Activated CD8-positive, alpha-beta memory T cell treated with anti-CD3 and anti-CD28 coated beads for 48 hours (primary cell): ENCODE measurements around the gene GSTM3.

ENCODE experiments used
- DNase-seq, 3 experiments: peaks; one replicate each; pipeline ENCODE4 v3.0.0-alpha.2; 2020; ENCODE audit warnings: low read depth in 2 of 3, low spot score in 2 of 3

The GSTM3 gene

DNA sequence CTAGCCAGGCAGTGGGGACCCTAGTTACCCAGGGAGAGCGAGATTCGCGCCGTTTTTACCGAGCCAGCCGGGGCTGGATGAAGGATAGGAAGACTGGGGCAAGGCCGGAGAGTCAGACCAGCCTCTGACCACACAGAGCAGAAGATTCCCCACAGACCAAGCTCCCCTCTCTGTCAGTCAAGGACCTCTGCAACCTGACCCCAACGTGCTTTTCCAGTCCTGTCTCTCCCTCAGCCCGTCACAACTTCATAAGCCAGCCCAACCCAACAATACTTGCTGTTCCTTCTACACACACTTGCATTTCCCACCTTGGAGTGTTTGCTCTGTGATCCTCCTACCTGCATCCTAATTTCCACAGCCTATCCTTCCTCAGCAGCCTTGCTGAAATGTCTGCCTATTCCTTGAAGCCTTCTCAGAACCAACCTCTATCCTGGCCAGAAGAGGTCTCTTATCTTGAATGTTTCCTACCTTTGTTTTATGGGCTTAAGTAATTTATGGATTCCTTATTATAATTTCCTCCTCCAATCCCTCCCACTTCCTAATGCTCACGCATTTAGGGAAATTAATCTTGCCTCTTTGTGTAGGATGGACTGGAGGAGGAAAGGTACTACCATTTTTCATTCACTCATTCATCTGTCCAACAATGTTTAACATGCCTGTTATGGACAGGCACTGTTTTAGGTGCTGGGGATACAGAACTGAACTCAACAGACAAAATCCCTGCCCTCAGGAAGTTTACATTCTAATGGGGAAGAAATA lies at the start of gene GSTM3:
GSTM3 (minus strand) TSS at position 424 of the 759 bp plus-strand sequence. CDS start 751 bp downstream, outside the sequence.
- no peak for DNase-seq

DNA sequence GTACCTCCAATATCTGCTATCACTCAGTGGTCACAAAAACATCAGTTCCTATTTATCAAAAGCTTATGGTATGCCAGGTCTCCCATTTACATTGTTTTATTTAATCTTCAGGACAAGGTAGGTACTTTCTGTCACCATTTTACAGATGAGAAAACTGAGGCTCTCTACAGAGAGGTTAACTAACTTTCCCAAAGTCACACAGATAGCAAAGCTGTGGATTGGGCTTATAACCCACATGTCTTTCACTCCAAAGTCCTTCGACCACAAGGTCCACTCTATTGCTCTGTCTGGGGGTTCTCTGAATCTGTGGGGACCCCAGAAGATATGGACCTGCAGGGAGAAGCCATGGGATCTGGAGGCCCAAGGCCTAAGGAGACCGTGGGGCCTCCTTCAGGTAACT lies 49.5 kb upstream of the GSTM3 start:
- no peak for DNase-seq

DNA sequence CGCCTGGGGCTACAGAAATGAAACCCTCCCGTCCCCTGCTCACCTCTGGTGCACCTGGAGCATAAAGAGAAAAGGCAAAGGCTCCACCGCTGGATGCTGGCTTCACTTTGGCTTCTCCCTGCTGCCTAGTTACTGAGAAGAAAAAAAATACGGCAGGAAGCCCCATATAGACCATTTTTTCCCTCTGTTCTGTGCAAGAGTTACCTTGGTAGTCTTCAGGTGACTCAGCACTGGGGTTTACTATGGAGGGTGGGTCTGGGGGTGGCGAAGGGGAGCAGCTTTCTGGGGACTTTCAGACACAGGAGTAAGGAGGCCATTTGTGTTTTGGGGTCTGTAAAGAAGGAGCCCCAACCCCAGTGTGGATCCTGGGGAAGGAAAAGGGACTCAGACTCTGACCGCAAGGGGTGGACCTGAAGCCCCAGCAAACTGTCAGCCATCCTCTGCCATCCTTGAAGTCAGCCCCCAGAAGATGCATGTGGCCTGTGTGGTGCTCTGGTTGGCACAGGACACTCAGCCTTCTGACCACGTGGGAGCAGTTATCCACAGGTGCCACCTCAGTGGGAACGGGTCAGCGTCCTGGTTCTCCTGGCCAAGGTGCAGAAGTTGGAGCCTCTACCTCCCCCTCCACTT lies 48.8 kb upstream of the GSTM3 start:
- no peak for DNase-seq

DNA sequence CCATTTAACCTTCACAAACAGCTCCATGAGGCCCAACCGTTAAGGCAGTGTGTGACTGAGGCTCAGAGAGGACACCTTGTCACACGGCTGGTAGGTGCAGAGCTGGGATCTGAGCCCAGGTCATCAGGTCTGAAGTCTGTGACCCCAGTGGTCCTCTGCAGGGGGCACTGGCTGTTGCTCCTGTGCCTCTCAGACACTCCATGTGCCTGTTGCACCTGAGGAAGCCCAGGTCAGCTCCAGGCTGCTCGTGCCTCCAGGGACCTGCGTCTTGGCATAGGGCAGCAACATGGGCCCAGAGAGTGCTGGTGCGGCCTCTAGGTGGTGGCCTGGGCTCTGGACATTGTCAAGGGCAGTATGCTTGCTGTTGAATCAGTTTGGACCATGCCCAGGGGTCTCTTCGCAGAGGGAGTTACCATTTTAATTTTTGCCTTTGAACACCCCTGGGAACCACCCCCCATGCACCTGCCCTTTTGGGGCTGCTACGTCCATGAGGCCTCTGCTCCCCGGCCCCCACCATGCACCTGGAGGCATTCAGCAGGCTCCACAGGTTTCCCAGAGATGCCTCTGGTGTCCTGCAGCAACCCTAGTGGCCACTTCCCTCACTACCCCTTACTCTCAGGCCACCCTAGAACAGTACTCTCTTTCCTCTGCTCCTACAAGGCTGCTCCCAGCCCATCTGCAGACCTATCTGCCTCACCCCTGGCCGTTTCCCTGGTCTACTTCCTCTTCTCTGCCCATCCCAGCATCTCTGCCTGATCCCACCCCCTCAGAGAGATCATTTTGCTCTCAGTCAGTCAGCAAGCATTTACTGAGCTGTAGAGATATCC lies 48.1 kb upstream of the GSTM3 start:
- DNase-seq, result no peak

DNA sequence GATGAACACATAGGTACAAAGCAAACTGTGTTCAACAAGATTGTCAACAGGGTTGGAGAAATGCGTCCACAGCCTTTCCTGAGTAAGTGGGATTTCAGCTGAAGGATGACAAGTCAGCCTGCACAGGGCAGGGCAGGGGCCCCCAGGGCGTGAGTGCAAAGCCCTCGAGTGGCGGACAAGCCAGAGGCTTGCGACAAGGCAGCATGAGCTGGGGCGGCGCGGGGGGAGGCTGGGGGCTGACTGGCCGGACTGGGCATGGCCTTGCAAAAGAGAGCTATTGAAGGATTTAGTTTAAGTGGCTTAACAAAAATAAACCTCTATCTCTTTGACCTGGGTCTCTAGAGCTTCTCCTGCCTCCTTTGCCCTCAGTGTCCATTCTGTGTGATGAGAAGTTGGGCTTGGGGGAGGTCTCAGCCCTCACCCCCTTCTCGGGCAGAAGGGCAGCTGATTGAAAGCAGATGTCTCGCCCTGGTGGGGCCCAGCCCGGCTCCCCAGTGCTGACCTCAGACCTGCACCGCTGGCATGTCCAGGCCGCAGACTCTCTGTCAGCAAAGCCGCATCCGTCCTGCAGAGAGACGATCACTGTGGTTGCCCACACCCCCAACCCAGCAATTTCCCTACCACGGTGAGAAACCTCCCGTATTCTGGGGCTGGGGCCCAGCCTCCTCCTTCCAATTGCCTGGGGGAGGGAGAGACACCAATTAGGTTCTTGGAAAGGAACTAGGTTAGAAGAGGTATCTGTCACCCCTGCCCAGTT lies 47.2 kb upstream of the GSTM3 start:
- DNase-seq, result no peak

DNA sequence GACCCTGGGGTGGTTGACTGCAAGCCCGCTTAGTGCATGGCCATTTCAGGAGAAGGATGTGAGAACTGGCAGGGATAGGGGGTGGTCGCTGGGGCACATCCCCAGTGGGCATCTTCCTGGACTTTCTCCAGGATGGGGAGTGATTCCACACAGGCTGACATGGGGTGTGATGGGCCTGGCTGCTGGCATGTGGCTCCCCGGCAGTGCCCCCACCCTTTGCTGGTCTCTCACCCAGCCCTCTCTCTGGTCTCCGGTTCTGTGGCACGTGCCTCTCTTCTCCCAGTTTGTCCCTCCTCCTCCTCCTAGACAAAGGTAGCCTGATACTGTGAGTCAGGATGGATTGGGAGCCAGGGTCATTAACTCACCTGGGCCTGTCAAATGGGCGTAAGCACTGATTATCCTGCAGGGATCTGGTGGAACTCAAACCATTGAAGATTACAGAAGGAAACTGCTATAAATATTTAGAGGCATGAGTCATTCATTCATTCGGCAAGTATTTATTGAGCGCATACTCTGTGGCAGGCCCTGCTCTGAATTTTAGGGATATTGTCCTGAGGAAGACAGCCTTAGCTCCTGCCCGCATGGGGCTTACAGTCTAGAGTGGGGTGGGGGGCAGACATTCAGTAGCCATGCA lies 46.5 kb upstream of the GSTM3 start:
- no peak for DNase-seq

DNA sequence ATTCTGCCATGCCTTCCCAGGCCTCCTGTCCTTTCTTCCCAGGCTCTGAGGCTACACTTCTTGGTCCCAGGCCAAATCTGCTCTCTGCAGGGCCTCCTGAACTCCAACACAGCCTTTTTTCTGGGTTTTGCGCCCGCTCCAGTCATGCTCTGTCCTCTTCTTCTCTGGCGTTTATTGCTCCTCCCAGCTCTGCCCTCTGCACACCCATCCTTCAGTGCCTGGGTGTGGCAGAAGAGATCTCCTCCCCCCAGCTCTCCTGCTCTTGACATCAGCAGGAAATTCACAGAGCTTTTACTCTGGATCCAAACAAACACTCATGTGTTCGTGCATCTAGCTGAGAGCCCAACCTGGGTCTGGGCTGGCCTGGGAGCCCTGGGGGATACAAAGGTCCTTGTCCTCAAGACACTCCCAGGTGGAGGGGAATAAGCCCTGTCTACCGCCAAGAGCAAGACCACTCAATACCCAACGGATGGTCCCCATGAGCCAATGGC lies 45.7 kb upstream of the GSTM3 start:
- no peak for DNase-seq

DNA sequence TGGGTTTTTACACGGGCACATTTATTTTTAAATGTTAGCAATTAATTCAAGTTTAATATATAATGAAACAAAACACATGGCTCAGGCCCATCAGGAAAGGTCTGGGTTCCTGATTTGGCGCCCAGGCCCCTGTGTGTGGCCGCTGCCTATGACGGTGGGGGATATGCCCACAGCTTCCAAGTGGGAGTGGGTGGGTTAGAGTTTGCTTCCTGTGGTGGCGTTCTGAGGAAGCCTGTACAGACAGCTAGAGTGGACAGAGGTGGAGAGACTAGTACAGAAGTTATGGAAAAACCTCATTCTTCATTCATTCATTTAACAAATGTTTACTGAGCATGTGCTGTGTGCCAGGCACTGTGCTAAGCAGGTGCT lies 45.3 kb upstream of the GSTM3 start:
- no peak for DNase-seq

DNA sequence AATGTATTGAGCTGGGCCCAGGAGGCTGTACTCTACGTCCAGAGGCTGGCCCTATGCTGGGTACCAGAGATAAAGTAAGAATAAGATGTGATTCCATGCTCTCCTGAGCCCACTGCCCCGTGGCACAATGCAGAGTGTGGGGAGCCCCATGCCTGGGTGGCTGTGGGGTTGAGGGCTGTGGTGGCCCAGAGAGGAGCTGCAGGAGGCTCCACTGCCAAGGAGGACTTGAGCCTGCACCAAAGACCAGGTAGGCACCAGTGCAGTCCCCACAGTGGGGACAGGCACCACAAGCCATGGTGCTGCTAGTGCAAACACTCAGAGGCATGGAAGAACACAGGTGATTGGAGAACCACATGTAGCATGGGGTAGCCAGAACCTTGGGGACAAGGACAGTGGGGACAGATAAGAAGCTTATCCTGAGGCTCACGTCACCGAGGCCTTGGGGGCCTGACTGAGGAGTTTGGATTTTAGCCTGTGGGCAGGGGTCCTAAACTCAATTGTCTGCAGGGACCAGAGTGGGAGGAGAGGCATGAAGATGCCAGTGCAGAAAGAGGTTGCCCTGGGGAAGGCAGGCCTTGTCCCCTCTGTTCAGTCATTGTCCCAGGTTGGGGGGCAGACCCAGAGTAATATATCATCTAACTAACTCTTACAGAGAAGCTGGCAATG lies 44.7 kb upstream of the GSTM3 start:
- no peak for DNase-seq

DNA sequence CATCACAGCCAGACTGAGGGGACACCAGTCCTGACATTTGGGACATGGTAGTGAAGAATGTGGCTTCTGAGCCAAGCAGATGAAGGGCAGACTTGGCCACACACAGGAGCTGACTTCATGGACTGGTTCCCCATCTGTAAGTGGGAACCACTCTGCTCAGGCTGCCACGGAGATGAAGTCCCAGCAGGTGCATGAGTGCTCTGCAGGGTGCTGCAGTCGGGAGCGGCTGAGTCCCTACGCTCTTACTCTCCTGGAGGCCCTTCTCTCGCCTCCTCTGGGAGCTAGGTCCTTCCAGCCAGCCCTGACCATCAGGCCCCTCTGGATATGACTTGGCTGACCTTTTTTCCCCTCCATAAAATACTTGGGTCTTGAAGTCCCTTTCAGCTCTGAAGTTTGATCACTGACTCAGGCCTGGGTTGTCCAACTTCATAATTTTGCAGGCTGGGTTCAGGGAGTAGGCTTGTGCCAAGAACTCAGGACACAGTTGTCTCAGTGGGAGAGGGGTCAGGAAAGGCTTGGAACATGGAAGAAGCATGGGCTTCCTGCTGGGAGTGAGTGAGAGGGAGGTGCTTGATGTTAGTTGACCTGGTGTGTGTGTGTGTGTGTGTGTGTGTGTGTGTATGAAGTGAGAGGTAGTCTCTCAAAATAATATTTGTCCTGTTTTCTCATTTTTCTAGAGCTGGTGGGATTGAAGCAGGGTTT lies 43.9 kb upstream of the GSTM3 start:
- DNase-seq, result no peak

DNA sequence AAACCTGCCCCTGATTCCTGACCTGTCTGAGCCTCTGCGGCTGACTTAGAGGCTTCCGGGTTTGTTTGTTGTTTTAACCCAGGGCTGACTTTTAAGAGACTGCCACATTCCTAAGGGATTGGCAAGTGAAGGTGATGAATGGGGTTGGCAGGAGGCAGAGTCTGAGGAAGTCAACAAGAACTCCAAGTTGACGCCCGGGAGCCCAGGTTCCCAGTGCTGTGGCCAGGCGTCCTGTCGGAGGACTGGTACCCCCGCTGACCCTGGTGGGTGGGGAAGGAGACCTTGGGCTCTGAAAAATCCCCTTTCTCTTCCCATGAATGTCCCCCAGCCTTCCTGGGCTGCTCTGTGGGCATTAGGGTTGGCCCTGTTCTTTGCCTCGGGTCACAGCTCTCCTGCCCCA lies 42.6 kb upstream of the GSTM3 start:
- no peak for DNase-seq

DNA sequence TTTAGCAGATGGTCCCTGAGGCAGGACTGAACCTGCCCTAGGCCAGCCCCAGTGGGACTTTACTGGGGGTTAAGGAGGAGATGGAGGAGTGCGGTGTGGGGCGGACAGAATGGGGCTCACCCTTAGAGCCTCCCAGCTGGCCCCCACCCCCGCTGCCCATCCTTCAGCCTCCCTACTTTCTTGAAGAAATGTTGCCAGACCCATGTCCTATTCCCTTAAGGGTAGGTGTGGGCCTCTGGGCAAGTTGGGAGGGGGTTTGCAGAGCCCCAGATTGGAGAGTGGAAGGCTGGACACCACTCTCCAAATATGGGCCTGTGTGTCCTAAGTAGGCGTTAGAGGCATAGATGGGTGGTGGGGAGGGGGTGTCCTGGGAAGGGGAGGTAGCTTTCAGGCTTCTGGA lies 42.1 kb upstream of the GSTM3 start:
- no peak for DNase-seq

DNA sequence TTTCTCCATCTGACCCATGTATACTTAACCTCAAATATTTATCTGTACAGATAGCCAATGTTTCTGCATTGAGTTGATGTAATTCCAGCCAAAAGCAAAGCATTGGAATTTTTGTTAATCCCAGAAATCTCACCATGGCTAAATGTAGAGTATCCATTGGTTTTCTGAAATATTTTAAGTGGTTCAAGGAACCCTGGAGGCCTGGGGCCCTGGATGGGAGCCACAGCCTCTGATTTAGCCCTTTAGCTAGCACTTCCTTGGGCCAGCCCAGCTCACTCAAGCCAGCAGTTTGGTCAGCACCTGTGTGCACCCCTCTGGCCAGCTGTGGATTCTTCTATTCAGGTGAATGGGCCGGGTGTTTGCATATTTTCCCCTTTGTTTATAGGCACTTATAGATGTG lies 41.7 kb upstream of the GSTM3 start:
- DNase-seq, result no peak

DNA sequence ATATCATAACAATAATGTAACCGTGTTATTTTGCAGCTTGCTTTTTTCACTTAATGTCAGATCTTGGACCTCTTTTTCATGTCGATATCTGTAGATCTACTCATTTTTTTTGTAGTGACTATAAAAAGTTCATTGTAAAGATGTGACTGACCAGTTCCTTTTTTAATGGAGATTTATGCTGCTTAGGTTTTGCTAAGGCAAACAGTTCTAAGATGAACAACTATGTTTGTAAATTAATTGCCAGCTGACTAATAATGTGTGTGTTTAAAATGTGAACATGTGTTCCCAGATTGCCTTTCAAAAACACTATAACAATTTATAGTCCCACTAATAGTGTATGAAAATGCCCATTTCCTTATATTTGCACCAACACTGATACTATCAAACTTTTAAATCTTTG lies 41.0 kb upstream of the GSTM3 start:
- no peak for DNase-seq

DNA sequence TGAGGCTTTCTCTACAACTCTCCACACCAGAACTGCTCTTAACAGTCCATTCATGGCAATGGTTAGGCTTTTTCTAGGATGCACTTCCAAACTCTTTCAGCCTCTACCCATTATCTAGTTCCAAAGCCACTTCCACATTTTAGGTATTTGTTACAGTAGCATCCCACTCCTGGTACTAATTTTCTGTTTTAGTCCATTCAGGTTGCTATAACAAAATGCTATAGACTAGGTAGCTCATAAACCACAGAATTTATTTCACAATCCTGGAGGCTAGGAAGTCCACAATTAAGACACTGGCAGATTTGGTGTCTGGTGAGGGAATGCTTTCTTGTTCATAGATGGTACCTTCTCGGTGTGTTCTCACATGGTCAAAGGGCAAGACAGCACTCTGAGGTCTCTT lies 40.1 kb upstream of the GSTM3 start:
- DNase-seq, result no peak

DNA sequence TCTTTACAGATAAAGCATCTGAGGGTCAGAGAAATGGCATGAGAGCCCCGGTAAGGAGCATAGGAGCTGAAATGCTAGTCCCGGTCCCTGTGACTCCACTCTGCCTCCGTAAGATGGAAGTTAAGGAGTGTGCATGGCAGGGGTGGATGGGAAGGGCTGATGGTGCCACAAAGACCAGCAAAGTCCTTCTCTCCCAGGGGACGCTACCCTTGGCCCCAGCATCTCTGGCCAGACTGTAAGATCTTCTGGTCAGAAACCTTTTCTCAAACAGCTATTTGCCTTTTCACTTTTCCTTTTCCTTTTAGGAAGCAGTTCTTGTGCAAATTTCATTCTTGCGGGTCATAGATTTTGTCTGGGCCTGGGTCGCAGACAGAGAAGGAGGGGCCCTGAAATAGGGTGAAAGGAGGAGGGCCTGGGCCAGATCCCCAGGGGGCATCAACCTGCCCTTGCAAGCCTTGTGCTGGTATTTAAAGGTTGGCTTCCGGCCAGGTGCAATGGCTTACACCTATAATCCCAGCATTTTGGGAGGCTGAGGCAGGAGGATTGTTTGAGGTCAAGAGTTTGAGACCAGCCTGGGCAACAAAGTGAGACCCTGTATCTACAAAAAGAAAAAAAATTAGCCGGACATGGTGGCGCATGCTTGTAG lies 37.3 kb upstream of the GSTM3 start:
- DNase-seq, result no peak

DNA sequence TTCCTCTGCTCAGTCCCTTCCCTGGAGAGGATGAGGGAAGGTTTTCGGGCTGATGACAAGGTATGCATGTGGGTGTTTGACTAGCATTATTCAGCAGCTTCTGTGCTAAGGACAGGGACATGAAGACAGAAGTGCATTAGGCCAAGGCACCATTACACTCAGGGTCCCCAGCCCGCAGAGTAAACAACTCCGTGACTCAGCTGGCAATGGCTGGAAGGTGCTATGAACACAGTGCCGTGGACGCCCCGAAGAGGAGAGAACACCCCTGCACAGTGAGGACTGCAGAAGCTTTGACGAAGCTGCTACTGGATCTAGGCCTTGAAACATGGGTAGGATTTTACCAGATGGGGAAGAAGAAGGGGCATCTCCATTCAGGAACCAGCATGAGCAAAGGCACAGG lies 36.6 kb upstream of the GSTM3 start:
- no peak for DNase-seq

DNA sequence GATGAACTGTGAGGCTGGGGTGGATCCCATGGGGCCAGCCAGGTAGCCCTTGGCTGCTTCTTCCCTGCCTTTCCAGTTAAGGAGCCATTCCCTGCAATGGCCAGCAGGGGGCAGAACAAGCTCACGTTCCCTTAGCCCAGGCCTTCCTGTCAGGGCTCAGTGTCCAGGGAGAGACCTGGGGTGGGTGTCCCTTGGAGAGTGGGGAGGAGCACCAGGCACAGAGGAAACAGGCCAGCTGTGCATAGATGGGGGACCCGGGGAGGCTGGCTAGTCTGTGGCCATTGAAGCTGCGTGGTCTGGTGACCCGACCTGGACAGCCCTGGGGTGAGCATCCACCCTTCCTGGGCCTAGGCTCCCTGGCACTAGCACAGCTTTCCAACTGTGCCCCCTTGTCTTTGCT lies 36.1 kb upstream of the GSTM3 start:
- DNase-seq, result peak; percentile 51 to 72 (median 52)

DNA sequence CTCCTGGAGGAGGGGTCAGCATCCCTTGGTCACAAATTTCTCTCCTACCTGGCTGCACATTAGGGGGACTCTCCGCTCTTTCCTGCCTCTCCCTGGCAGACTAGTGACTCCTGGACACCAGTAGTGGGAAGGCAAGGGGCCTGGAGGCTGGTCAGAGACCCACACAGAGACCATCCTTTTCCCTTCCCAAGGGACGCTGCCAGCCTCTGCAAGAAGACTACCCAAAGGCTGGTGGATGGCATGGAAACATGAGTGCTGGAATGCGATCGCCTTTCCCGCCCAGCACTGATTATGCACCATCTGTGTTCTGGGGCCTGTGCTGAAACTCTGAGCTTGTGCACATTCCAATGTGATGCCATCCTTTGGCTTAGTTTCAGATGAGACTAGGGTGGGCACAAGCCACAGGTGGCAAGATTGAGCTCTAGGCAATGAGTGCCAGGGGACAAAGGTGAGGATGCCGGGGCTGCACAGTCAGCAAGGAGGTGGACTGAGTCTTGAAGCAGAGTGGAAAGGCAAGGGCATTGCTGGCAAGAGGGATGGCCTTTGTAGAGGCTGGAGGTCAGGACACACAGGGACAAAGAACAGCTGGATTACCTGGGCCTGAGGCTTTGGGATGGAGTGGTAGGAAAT lies 35.5 kb upstream of the GSTM3 start:
- DNase-seq, result no peak
